Midbrain (tissue), 1 donor: ENCODE results near the gene CMTM4.

Experiments used
- DNase-seq: peaks from one replicate; lab custom pipeline; 2025; lab: John Stamatoyannopoulos, UW

The CMTM4 gene

DNA sequence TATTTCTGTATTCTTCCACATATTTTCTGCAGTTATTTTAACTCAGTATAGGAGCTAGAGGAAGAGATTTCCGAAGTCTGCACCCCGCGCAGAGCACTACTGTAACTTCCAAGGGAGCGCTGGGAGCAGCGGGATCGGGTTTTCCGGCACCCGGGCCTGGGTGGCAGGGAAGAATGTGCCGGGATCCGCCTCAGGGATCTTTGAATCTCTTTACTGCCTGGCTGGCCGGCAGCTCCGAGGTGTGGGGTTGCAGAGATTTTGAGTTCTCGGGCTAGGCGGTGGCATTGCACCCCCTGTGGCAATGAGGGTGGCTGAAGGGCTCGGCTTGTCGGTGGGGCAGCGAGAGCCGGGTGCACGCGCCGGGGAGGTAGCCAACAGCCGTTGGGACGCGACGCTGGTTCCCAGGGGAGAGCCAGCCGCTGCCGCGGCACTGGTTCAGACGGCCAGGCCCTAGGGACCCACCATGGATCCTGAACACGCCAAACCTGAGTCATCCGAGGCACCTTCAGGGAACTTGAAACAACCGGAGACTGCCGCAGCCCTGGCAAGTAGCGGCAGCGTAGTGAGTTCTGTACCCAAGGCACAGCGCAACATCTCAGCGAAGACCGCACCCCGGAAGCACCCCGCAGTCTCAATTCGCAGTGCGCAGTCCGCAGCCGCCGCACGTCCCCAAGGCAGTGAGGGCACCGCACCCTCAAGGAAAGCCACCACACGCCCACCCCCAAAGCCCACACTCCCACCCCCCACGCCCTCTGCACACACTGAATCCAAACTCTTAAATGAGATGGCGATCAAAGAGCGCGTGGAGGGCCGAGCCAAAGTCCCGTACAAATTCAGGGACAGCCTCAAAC is 130.3 kb downstream of the CMTM4 start, which contains the start of gene CMTM1:
Gene CMTM1 (plus strand): TSS at position 389 of the 851 bp plus-strand sequence. CDS start 75 bp downstream, at position 464.
- no peak for DNase-seq
